ENCODE data around the gene RELCH. TPM values are rescaled to one million over a fixed set of nuclear protein-coding genes. Genes with fewer than 3 reads are reported as not detected.
"Not testable (repeated sequence)": the region's sequence is repeated elsewhere in the genome, so short reads cannot be mapped to it uniquely, and the experiment has no call there.

The RELCH gene
- total RNA-seq (2014; rRNA removed; shearing (Covaris generic)): 18.3 and 22.4 TPM in 2 replicates
- 11.9 and 12.6 TPM in 2 replicates for polyA plus RNA-seq (2015; cell fraction: cytosol; rRNA removed)
- 44.5 and 48.7 TPM in 2 replicates for polyA plus RNA-seq (2015; cell fraction: nucleus; rRNA removed)

GRCh38 chr18:62186774-62187542 is at the start of gene RELCH, which contains the start of gene PIGN:
Gene RELCH, plus strand, starts transcription at chr18:62187255. Its CDS starts 251 bp downstream, at chr18:62187506.
Gene PIGN, minus strand, starts transcription at chr18:62187056. Its CDS starts 25,703 bp downstream, at chr18:62161353.
- peak; percentile 95 for DNase-seq (ENCODE audit: low read depth)

- no peak for DNase-seq (ENCODE audit: low read depth)
Measured at GRCh38 chr18:62138461-62139235, 48.4 kb upstream of the RELCH start.

- no peak for DNase-seq (ENCODE audit: low read depth)
Measured at GRCh38 chr18:62140259-62140658, 46.8 kb upstream of the RELCH start.

GRCh38 chr18:62144338-62144737 is 42.7 kb upstream of the RELCH start:
- DNase-seq (ENCODE audit: low read depth): no peak

GRCh38 chr18:62151068-62151771 is 35.8 kb upstream of the RELCH start:
- DNase-seq (ENCODE audit: low read depth): no peak

GRCh38 chr18:62152844-62153243 is 34.2 kb upstream of the RELCH start:
- DNase-seq (ENCODE audit: low read depth): no peak

GRCh38 chr18:62157843-62158242 is 29.2 kb upstream of the RELCH start:
- DNase-seq (ENCODE audit: low read depth): no peak

GRCh38 chr18:62164310-62164709 is 22.7 kb upstream of the RELCH start:
- DNase-seq (ENCODE audit: low read depth): no peak

- no peak for DNase-seq (ENCODE audit: low read depth)
Measured at GRCh38 chr18:62164855-62165487, 22.1 kb upstream of the RELCH start.

GRCh38 chr18:62165583-62165982 is 21.5 kb upstream of the RELCH start:
- DNase-seq (ENCODE audit: low read depth): no peak

- DNase-seq (ENCODE audit: low read depth): not testable (repeated sequence)
Measured at GRCh38 chr18:62166524-62166923, 20.5 kb upstream of the RELCH start.

- no peak for DNase-seq (ENCODE audit: low read depth)
Measured at GRCh38 chr18:62170857-62171256, 16.2 kb upstream of the RELCH start.

- DNase-seq (ENCODE audit: low read depth): no peak
Measured at GRCh38 chr18:62172298-62172697, 14.8 kb upstream of the RELCH start.

GRCh38 chr18:62175521-62175920 is 11.5 kb upstream of the RELCH start:
- no peak for DNase-seq (ENCODE audit: low read depth)

GRCh38 chr18:62177271-62177670 is 9.8 kb upstream of the RELCH start:
- no peak for DNase-seq (ENCODE audit: low read depth)

- no peak for DNase-seq (ENCODE audit: low read depth)
Measured at GRCh38 chr18:62179213-62179612, 7.8 kb upstream of the RELCH start.

- DNase-seq (ENCODE audit: low read depth): no peak
Measured at GRCh38 chr18:62182220-62182619, 4.8 kb upstream of the RELCH start.

- DNase-seq (ENCODE audit: low read depth): peak; percentile 43
Measured at GRCh38 chr18:62183578-62184195, 3.4 kb upstream of the RELCH start.

GRCh38 chr18:62186499-62186773 is 619 bp upstream of the RELCH start:
- no peak for DNase-seq (ENCODE audit: low read depth)

GRCh38 chr18:62187543-62188510 is 772 bp downstream of the RELCH start:
- peak; percentile 26 for DNase-seq (ENCODE audit: low read depth)
